Non-pigmented ciliary epithelial cell (primary cell): ENCODE data around the gene SRI.

Experiments used
- DNase-seq: peaks from one replicate; pipeline ENCODE4 v3.0.0-alpha.2; 2010; ENCODE audit warnings: low read depth

SRI gene

GRCh38 chr7:88224601-88225275 is 4.9 kb upstream of the SRI start:
- DNase-seq = no peak

GRCh38 chr7:88223265-88223664 is 3.4 kb upstream of the SRI start:
- DNase-seq = no peak

- DNase-seq = no peak
Observed at GRCh38 chr7:88218836-88219605, 817 bp downstream of the SRI start.

GRCh38 chr7:88218429-88218745 is 1.5 kb downstream of the SRI start:
- no peak for DNase-seq

- DNase-seq = no peak
Observed at GRCh38 chr7:88217675-88218428, 2.0 kb downstream of the SRI start.

- DNase-seq = no peak
Observed at GRCh38 chr7:88216276-88216675, 3.6 kb downstream of the SRI start.

- DNase-seq = no peak
Observed at GRCh38 chr7:88215295-88215694, 4.5 kb downstream of the SRI start.

- DNase-seq = no peak
Observed at GRCh38 chr7:88214456-88214855, 5.4 kb downstream of the SRI start.

- DNase-seq = no peak
Observed at GRCh38 chr7:88212918-88213317, 6.9 kb downstream of the SRI start.

GRCh38 chr7:88208521-88208920 is 11.3 kb downstream of the SRI start:
- no peak for DNase-seq

- DNase-seq = no peak
Observed at GRCh38 chr7:88206254-88206653, 13.6 kb downstream of the SRI start.

GRCh38 chr7:88205179-88205578 is 14.7 kb downstream of the SRI start:
- no peak for DNase-seq

- DNase-seq = no peak
Observed at GRCh38 chr7:88204525-88205110, 15.2 kb downstream of the SRI start.

- no peak for DNase-seq
Observed at GRCh38 chr7:88203401-88203800, 16.4 kb downstream of the SRI start.

- DNase-seq = no peak
Observed at GRCh38 chr7:88202799-88203198, 17.0 kb downstream of the SRI start.

- DNase-seq = no peak
Observed at GRCh38 chr7:88202278-88202677, 17.6 kb downstream of the SRI start.

- no peak for DNase-seq
Observed at GRCh38 chr7:88201305-88201704, 18.5 kb downstream of the SRI start.

- no peak for DNase-seq
Observed at GRCh38 chr7:88200789-88201188, 19.0 kb downstream of the SRI start.

- no peak for DNase-seq
Observed at GRCh38 chr7:88200261-88200660, 19.6 kb downstream of the SRI start.

- no peak for DNase-seq
Observed at GRCh38 chr7:88191911-88192310, 27.9 kb downstream of the SRI start.

- no peak for DNase-seq
Observed at GRCh38 chr7:88185650-88186049, 34.2 kb downstream of the SRI start.

GRCh38 chr7:88184848-88185304 is 35.0 kb downstream of the SRI start:
- DNase-seq = no peak

GRCh38 chr7:88183051-88183450 is 36.8 kb downstream of the SRI start:
- DNase-seq = no peak
